ENCODE measurements around the gene SRMS.
"Not testable (repeated sequence)": the region's sequence is repeated elsewhere in the genome, so short reads cannot be mapped to it uniquely, and the experiment has no call there.

The SRMS gene

GRCh38 chr20:63565021-63565698 is 17.6 kb upstream of the SRMS start:
- DNase-seq = no peak

- no peak for DNase-seq
These were observed 16.7 kb upstream of the SRMS start for GRCh38 chr20:63564036-63564810.

GRCh38 chr20:63563225-63563935 is 15.8 kb upstream of the SRMS start:
- DNase-seq = no peak

GRCh38 chr20:63562461-63563224 is 15.1 kb upstream of the SRMS start:
- no peak for DNase-seq

GRCh38 chr20:63561624-63562396 is 14.3 kb upstream of the SRMS start:
- DNase-seq = no peak

- no peak for DNase-seq
These were observed 13.5 kb upstream of the SRMS start for GRCh38 chr20:63560856-63561609.

- DNase-seq = no peak
These were observed 12.8 kb upstream of the SRMS start for GRCh38 chr20:63560333-63560805.

- not testable (repeated sequence) for DNase-seq
These were observed 12.2 kb upstream of the SRMS start for GRCh38 chr20:63559485-63560332.

GRCh38 chr20:63558804-63559484 is 11.4 kb upstream of the SRMS start:
- DNase-seq = no peak

GRCh38 chr20:63557481-63557891 is 9.9 kb upstream of the SRMS start:
- DNase-seq = no peak

GRCh38 chr20:63556873-63557478 is 9.4 kb upstream of the SRMS start:
- DNase-seq = no peak

GRCh38 chr20:63555661-63556381 is 8.3 kb upstream of the SRMS start:
- DNase-seq = no peak

GRCh38 chr20:63554361-63555278 is 7.1 kb upstream of the SRMS start:
- no peak for DNase-seq

GRCh38 chr20:63553933-63554290 is 6.4 kb upstream of the SRMS start, which contains the start of gene FNDC11:
TSS of gene FNDC11 (plus strand) at chr20:63554159. CDS start at chr20:63555664, 1,505 bp downstream.
- no peak for DNase-seq

GRCh38 chr20:63553251-63553932 is 5.8 kb upstream of the SRMS start:
- no peak for DNase-seq

GRCh38 chr20:63552481-63553249 is 5.1 kb upstream of the SRMS start:
- no peak for DNase-seq

All from NCI-H1436 treated with DMSO at 0.1 percent for 48 hours (cell line).